HG03159 (cell line): ENCODE data around the gene RGS12.

Experiments used
- ATAC-seq: cut with Tn5 transposase; IDR thresholded peaks from one replicate; pipeline ENCODE4 v1.9.1; 2021; ENCODE audit warnings: mild to moderate bottlenecking, moderate library complexity; ENCODE audit not compliant: unreplicated experiment

Gene RGS12

DNA sequence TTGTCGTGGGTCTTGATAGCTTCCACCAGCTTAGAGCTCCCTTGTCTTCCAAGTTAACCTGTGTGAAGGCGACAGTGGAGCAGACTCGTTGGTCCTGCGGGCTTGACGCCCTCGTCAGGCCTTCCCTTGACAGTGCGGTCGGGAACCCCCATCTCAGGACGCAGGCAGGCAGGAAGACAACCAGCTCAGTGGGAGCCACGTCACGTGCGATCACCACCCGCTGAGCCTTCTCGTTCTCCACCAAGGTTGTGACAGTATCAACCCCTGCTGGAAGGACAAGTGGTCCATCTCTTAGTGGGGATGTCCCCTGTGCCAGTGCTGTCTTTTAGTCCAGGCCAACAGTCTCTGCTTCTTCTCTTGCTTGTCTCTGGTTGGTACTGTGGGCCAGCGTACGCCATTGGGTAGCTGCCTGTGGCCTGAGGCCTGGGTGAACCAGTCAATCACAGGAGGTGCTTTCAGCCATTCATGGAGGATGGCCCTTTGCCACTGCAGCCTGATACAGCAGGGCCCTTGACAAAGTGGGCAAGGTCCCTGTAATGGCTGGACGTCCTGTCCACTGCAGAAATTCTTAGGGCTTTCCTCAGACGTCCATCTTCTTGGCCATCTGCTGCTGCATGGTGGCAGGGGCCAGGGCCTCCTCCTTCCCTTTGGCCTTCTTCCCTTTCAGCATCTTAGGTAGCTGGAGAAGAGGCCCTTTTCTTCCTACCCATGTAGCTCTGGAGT is 31.4 kb downstream of the RGS12 start:
- no peak for ATAC-seq

DNA sequence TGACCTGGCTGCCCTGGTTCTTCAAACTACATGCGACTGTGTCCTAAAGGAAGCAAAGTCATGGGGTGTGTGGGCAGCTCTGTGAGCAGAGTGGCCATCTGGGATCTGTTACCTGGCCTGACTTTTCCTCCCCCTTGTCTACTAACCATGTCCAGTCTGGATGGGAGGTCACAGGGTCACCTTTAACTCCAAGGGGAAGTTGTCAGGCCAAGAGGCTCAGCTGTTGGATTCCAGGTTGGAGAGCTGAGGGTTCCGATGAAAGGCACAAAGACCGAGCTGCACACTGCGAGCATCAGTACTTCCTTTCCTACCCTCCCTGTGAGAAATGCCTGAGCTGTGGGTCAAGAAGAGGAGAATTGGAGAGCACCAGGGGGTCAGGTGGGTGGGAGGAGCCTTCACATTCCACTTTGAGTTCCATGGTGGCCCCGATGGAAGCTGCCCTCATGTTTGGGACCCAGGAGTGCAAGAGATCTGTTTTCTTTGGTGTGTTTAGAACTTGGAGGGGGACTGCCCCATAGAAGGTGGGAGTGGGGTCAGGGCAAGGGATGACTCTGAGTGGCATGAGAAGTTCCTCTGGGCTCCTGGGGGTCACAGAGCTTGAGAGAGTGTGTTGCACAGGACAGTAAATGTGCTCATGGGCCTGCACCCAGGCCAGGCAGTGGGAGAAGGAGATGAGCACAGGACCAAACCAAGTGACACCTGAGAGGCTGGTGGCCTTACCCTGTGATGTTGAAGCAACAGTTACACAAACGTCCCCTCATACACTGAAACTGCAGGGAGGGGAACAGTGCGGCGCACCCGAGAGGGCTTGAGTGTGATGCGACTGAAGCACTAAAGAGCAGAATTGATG is 36.2 kb downstream of the RGS12 start:
- no peak for ATAC-seq

DNA sequence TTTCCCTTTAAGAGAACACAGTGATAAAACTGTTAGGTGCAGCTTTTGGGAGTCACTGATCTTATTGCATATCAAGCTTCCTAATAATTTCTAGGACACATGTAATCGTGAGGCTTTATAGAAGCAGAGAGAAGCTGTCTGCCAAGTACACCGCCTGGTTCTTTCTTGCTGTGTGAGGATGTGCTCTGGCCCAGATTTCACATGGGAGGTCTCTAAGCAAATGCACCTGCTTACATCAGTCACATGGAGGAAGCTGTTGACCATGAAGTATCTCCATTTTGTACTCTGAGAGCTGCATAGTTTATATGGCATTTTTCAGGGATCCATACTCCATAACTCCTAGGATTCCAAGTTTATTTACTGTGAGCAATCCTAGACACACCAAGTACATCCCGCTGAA is 37.1 kb downstream of the RGS12 start:
- no peak for ATAC-seq

DNA sequence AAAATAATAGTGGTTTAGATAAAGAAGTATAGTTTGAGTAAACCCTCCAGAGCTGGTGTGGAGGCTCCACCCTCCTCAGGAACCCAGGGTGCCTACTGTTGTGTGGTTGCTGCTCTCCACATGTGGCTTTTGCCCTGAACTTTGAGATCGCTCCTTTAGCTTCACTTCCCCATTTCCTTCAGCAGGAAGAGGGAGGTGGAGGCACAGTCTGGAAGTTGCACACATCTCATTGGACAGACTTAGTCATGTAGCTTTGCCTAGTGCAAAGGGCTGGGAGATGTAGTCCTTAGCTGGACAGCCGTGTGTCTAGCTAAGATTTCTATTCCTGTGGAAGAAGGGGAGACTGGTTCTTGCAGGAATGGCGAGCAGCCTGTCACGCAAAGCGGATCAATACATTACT is 37.9 kb downstream of the RGS12 start:
- no peak for ATAC-seq

DNA sequence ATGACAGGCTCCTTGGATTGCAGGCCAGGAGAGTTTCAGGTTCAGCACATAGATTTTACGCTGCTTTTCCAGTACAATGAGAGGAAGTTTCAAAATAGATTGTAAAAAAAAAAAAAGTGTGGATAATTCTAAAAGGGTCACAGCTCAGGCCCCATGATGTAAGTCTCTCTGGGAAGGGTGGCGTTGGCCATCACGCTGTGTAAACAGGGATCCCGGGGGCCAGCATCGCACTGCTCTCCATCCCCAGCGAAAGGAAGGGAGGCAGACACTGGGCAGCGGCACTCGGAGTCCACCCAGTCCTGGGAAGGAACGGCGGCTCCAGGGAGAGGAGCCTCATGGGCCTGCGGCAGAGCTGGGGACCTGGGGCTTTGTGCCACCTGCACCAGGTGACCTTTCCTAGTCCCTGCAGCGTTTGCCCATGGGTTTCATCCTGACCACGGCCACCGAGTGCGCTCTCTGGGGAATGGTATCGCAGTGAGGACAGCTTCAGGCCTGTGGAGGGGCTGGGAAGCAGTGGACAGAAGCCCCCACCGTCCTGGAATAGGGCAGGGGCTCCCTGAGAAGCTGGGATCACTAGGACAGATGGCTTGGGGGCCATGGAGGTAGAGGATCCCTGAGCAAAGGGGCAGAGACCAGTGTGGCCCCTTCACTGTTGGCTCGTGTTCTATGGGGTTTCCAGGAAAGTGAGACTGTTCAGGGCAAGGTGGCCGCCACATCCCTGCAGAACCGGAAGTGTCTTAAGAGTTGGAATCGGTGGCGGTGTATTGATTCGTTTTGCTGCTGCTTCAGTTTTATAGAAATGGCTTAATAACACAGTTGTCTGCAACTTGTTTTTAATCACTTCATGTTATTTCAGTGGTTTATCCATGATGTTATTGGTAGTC is 38.9 kb downstream of the RGS12 start:
- no peak for ATAC-seq

DNA sequence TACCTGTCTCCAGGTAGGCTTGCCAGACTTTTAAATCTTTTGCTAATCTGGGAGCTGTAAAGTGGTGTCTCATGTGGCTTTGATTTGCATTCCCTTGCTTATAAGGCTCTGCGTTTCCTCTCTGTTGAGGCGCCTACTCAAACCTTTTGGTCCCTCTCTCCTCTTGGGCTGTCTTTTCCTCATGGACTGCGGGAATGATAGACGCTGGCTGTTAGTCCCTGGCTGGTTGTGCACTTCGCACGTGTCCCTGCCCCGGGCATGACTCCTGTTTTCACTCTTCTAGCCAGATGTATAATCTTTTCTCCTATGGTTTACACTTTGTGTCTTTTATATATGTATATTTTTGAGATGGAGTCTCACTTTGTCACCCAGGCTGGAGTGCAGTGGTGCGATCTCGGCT is 39.7 kb downstream of the RGS12 start:
- no peak for ATAC-seq

DNA sequence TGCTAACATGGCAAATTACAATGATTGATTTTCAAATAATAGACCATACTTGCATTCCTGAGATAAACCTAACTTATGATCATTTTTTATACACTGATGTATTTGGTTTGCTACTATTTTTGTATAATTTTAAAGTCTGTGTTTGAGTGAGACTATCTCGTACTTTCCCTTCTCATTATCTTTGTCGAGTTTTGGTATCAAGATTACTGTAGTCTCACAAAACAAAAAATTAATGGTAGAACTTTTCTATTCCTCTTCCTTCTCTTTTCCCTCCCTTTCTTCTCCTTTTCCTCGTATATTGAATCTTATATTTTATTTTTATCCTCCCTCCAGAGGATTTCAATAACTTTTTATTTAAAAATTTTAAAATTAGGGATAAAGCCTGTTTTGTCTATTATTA is 41.5 kb downstream of the RGS12 start:
- ATAC-seq: no peak

DNA sequence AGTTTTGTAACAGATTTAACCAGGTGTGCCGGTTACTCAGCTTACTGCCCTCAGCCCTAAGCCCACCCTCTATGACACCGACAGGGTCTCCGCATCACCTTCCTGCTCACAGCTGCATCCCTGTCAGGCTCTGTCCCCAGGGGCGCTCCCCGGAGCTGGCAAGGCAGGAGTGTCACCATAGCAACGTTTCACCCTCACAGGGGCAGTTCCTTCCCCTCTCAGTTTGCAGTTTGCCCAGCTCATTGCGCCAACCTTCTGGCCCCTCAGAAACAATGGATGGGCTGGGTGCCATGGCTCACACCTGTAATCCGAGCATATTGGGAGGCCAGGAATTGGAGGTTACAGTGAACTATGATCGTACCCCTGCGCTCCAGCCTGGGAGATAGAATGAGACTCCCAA is 42.6 kb downstream of the RGS12 start:
- no peak for ATAC-seq

DNA sequence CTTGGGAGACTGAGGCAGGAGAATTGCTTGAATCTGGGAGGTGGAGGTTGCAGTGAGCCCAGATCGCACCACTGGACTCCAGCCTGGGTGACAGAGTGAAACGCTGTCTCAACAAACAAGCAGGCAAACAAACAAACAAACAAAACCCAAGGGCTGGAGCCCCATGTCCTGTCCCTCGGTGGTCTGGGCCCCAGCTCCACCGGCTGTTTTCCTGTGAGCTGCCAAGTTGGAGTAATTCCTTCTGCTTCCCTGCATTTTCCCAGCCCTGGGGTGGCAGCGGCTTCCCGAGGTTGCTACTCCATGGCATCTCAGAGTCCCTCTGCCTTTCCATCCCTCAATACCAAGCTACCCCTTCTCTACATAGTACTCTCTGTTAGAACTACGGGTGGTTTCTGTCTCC is 43.2 kb downstream of the RGS12 start:
- no peak for ATAC-seq

DNA sequence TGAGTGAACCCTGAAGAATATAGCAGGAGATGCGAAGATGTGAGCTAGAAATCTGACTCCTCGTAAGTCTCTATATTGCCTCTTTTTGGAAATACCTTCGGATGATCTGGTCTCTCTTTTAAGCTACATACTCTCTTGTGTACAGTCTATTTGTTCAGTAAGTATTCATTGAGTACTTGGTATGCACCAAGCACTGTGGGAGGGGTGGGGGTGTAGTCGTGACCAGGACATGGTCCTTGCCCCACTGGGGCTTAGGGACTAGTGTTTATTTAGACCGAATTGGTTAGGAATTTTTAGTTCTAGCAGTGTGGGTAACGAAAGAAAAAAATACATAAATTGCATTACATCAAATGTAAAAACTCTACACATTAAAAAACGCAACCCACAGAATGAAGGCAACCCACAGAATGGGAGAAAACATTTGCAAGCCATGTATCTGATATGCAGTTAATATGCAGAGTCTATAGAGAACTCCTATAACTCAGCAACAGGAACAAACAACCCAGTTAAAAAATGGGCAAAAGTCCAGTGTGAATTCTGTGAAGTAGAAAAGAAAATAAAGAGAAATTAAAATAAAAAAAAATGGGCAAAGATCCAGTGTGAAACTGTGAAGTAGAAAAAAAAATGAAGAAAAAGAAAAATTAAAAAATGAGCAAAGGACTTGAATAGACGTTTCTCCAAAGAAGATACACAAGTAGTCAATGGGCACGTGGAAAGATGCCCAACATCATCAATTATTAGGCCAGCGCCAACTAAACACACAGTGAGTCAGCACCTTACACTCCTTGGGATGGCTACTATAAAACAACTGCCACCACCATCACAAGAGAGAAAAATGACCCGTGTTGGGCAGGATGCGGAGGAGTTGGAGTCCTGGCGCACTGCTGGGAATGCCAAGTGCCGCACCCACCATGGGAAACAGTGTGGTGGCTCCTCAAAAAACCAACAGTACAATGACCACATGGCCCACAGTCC is 43.8 kb downstream of the RGS12 start:
- no peak for ATAC-seq

DNA sequence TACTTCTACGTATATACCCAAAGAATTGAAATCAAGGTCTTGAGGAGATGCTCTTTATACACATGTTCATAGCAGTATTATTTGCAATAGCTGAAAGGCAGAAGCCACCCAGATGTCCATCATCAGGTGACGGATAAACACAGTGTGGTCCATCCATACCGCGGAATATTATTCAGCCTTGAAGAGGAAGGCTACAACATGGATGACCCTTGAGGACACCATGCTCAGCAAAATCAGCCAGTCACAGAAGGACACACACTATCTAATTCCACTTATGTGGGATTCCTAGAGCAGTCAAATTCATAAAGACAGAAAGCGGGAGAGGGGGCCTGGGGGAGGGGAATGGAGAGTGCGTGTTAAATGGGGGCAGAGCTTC is 44.5 kb downstream of the RGS12 start:
- no peak for ATAC-seq

DNA sequence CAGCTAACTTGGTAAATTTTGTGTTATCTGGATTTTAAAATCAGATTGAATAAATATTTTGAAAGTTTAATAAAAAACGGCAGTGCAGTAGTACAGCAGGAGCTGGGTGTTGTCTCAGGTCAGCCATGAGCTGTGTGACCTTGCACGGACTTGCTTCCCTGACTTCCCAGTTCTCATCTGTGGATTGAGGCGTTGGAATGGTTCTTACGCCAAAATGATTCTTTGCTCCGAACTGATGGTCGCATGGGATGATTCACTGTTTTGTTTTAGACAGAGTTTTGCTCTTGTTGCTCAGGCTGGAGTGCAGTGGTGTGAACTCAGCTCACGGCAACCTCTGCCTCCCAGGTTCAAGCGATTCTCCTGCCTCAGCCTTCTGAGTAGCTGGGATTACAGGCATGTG is 45.0 kb downstream of the RGS12 start:
- ATAC-seq: no peak

DNA sequence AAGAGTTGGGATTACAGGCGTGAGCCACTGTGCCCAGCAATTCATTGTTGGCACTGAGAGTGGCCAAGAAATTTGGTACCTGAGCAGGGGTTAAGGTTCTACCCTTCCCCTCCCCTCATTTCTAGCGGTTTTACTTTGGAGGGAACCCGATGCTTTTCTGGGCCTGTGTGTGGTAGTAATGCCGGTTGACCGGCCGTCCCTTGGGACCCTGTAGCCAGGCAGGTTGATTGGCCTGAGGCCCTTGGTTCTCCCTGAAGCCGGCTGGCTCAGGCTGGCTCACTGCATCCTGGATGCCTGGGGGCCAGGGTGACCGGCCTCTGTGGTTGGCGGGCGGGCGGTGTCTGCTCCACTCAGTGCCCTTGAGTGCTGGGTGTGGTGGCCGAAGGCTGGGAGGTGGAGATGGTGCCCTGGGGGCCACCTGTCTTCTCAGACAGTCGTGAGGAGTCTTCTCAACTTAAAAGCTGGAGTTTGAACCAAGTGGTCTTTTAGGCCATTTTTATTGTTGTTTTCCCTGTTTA is 45.6 kb downstream of the RGS12 start:
- ATAC-seq: no peak

DNA sequence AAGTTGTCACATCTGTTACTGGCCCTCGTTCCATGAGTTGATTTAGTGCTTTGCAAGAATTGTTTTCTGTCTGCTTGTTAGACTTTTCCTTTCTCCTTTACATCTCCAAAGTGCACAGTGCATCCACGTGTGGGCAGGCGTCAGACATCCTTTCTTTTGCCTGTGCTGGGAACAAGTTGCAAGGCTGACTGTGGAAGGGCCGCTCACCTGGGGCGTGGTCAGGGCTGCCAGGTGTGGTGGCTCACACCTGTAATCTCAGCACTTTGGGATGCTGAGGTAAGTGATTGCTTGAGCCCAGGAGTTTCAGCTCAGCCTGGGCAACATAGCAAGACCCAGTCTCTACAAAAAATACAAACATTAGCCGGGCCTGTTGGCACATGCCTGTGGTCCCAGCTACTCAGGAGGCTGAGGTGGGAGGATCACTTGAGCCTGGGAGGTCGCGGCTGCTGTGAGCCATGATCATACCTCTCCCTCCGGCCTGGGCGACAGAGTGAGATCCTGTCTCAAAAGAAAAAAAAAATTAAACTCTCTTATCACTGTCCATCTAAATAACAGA is 46.2 kb downstream of the RGS12 start:
- no peak for ATAC-seq

DNA sequence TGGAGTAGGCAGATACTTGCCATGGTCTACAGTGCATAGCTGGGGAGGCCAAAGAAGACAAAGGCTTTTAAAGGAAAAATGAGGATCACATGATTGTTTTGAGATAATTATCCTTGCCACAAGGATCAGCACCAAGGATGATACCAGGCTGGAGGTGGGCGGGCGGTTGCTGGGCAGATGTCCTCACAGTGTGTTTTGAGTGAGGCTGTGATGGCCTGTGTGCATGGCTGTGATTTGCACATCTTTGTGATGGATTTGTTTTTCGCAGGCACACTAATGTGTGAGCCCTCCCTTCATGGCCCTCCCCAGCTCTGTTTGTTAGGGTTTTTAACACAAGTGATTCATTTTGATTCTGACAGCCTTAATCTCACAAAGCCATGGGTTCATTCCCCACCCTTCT is 46.8 kb downstream of the RGS12 start:
- no peak for ATAC-seq

DNA sequence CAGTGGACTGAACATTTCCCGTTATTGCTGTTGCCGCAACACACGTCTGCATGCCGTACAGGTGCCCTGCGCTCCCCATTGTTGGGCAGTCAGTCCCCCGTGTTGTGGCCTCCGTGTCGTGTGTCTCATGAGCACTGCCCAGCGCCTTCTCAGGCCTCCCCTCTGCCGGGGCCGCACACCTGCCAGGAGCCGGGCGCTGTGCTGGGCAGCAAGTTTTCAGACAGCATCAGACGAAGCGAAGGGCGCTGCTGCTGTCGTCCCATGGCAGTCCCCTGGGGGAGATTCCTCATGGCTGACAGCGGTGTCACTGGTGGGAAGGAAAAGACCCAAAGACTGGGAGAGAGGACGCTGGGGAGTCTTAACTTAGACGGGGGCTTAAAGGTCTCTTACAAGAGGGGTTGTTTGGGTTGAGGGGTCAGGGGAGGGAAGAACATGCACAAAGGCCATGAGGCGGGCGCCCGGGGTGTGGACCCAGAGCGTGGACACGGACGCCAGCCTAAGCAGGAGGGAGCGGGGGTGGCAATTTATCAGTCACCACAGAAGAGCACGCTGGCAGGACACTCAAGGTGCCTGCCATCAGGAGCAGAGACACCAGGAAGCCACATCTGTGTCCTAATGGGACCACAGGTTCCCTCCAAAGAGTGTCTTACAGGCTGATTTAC is 47.3 kb downstream of the RGS12 start:
- ATAC-seq: no peak

DNA sequence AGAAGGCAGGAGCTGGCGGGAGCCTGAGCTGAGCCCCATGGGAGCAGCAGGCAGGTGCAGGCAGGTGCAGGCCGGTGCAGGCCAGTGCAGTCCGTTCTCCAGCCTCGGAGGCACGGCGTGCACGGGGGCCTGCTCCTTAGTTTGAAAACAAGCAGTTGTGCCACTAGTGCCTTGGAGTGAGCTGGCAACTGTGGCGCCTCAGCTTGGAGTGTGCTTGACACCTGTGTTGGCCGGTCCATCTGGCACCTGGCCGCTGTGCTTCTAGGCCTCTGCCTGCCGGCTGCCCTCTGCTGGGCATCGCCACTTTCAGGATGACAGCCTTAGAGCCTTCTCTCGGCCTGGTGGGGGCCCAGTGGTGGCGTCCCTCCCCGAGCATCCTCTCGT is 47.9 kb downstream of the RGS12 start:
- no peak for ATAC-seq

DNA sequence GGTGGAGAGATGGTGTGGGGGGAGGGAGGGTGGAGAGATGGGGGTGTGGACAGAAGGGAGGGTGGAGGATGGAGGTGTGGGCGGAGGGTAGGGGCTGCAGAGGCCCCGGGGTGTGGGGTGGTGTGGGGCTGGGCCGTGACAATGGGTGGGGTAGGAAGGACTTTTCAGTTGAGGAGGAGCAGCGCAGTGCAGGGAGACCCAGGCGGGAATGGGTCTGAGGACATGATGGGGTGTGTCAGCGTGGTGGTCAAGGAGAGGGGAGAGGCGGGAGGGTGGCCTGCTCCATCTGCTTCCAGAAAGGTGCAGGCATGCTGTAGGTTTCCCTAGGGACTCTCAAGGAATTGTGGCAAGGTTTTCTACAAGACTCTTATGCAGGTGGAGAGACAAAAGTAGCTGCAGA is 48.9 kb downstream of the RGS12 start:
- no peak for ATAC-seq

DNA sequence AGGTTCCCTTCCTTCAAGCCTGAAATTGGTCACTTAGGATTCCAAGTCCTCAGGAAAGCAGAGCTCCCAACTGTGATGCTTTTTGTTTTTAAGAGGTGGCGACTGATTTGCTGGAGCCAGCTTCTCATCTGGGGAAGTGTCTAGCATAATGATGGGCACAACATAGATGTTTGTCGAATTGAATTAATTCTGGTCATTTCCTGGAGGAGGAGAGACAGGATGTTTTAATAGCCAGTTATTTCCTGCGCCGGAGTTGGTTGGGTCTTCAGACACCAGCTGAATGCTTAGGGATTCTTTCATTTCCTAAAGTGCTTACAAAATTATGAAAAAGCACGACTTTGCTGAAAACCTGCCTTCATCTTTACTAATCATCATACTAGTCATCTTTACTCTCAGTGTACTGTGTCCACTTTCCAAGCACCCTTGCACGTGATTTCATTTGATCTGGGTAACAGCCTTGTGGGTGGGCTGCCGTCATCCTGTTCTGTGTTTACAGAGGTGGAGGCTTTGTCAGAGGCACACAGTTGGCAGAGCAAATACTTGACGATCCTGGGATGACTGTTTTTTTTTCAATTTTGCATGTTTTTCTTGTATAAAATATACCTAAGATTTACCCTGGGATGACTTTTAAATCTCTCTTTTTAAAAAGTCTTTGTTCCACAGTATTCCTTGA is 49.5 kb downstream of the RGS12 start:
- no peak for ATAC-seq
